ENCODE data around the gene MCC.
A peak's percentile ranks its signal among the peaks of the same experiment; 100 is the strongest.

MCC gene

DNA sequence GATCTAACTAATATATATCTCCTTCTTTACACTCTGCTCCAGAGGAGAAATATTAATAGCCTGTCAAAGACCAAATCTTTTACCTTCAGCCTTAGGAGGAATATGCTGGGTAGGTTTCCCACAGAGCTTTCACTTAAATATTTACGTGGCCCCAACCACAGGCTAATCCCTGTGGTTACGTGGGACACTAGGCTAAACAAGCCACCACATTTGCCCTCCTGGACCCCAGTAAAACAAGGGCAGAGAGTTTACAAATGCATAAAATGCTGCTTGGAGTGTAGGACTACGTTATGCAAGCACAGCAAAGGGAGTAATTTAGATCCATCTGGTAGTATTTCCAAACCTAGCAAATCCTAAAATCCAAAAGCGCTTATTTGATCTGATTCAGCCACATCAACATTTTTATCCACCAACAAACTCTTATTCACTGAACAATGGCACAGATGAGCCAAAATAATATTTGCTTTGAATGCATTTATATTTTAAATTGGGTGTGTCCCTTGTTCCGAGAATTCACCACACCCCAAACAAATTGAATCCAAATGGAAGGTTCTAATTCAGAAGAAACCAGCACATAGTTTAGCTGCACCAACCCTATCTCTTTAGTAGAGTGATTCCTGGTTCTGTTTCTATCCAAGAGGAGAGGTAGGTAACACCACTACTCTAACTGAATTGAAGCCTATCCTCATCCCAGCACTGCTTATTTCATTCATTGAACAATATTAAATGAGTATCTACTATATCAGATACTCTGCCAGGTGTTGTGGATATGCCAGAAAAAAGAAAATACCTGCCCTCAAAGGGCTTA, 232.5 kb downstream of the MCC start:
- TF ChIP-seq CTCF (IDR thresholded peaks at IDR 0.05; ENCODE audit: low read depth, low read length, missing control alignments), result no peak
- in situ Hi-C loops (cut with HindIII; ENCODE audit: low sequenced_read_pairs), result no loop called here
- H3K4me3 ChIP-seq (ENCODE audit: low read depth, low read length), result no peak overlapping the region
- DNase-seq (ENCODE audit: low read depth), result no peak

DNA sequence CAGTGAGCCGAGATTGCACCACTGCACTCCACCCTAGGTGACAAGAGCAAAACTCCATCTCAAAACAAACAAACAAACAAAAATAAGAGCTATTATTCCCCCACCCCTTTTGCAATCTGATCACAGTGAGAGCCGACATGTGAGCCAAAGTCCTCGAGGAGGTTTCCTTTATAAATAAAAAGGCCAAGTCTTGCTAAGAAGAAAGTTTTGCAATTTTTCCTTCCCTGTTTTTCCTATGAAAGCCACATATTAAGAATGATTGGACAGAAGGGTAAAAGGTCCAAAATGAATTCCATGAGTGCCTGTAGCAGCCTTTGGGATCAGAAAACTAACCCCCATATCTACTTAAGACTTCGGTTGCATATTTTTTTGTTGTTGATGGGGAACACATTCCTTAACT, 233.1 kb downstream of the MCC start:
- TF ChIP-seq CTCF (IDR thresholded peaks at IDR 0.05; ENCODE audit: low read depth, low read length, missing control alignments), result no peak
- in situ Hi-C loops (cut with HindIII; ENCODE audit: low sequenced_read_pairs), result no loop called here
- H3K4me3 ChIP-seq (ENCODE audit: low read depth, low read length), result no peak overlapping the region
- DNase-seq (ENCODE audit: low read depth), result no peak

GRCh38 chr5:113253037-113253436, 235.2 kb downstream of the MCC start:
- in situ Hi-C loops (cut with HindIII; ENCODE audit: low sequenced_read_pairs), result no loop called here
- no peak overlapping the region for H3K4me3 ChIP-seq (ENCODE audit: low read depth, low read length)
- no peak for DNase-seq (ENCODE audit: low read depth)
- no peak for TF ChIP-seq CTCF (IDR thresholded peaks at IDR 0.05; ENCODE audit: low read depth, low read length, missing control alignments)

GRCh38 chr5:113252066-113252465, 236.2 kb downstream of the MCC start:
- no peak for TF ChIP-seq CTCF (IDR thresholded peaks at IDR 0.05; ENCODE audit: low read depth, low read length, missing control alignments)
- no peak for DNase-seq (ENCODE audit: low read depth)
- no peak overlapping the region for H3K4me3 ChIP-seq (ENCODE audit: low read depth, low read length)
- in situ Hi-C loops (cut with HindIII; ENCODE audit: low sequenced_read_pairs), result no loop called here

DNA sequence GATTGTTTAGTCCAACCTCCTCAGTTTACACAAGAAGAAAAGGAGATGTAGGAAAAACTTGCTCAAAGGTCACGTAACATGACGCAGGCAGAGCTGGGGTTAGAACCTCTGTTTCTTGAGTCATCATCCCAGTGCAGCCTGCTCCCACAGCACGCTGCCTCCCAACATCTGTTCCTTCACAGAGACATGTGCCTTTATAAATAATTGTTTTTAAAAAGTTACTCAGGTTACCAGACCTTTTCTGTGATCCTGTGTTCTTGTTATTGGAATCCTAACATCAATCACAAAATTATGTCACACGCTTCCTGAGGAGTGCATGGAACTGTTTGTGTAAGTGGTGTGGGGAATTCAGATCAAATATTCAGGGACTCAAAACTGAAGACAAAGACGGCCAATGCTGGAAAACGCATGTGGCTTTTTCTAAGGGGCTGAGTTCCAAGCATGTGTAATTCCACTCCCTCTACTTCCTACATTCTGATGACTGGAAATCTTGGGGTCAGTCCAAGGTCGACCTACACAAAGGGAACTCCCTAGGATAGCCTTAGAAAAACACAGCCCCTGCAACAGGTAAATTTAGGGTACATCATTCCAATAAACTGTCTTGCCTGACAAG, 237.8 kb downstream of the MCC start:
- DNase-seq (ENCODE audit: low read depth), result peak; percentile 92
- in situ Hi-C loops (cut with HindIII; ENCODE audit: low sequenced_read_pairs), result no loop called here
- no peak overlapping the region for H3K4me3 ChIP-seq (ENCODE audit: low read depth, low read length)
- no peak for TF ChIP-seq CTCF (IDR thresholded peaks at IDR 0.05; ENCODE audit: low read depth, low read length, missing control alignments)

DNA sequence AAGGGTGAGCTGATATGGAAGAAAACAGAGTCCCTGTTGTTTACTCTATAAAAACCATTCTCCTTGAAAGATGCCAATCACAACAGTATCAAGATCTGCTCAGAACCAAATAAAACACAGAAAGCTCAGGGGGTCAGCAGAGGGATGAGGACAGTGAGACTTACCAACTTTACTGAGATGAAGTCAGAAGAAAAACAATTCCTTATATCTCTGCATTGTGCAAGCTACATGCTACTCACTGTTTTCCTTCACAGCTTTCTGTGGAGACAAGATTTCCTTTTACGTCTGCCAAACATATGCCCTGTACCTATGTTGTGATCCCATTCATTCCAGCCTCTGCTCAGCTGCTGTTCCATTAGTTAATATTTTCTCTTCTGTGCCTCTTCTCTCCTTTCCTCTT, 239.0 kb downstream of the MCC start:
- in situ Hi-C loops (cut with HindIII; ENCODE audit: low sequenced_read_pairs), result no loop called here
- no peak for DNase-seq (ENCODE audit: low read depth)
- TF ChIP-seq CTCF (IDR thresholded peaks at IDR 0.05; ENCODE audit: low read depth, low read length, missing control alignments), result no peak
- H3K4me3 ChIP-seq (ENCODE audit: low read depth, low read length), result no peak overlapping the region

All from astrocyte of the cerebellum (primary cell).